NAMALWA (cell line): ENCODE results near the gene NINL.
"Not testable (repeated sequence)": the region's sequence is repeated elsewhere in the genome, so short reads cannot be mapped to it uniquely, and the experiment has no call there.

Experiments
- DNase-seq: peaks from one replicate; pipeline ENCODE4 v3.0.0-alpha.2; 2015; ENCODE audit warnings: low spot score

Gene NINL

DNA sequence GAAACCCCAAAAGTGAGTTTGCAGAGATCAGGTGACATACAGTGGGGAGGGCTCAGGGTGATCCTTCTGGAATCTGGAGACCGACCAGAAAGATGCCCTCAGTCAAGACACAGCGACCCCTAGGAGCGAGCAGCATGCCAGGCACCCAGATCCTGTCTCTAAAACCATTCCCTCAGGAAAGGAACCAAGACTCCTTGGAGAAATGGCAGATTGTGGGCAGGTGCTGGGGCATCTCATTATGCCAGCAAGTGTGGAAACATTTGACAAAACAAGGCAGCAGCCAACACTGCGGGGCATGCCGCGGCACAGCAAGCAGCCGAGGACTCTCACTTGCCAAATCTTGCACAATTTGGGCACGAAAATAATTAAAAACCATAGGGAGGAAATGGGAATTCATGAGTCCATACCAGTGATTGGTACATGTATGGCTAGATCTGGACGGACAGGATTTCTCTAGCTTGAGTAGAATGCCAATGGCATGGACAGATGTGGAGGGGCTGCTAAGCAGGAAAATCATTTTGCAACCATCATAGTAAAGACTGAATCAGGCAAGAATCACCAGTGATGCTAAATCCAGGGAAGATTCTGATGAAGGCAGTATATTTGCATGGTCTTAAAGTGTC lies 101.0 kb downstream of the NINL start:
- DNase-seq = no peak

DNA sequence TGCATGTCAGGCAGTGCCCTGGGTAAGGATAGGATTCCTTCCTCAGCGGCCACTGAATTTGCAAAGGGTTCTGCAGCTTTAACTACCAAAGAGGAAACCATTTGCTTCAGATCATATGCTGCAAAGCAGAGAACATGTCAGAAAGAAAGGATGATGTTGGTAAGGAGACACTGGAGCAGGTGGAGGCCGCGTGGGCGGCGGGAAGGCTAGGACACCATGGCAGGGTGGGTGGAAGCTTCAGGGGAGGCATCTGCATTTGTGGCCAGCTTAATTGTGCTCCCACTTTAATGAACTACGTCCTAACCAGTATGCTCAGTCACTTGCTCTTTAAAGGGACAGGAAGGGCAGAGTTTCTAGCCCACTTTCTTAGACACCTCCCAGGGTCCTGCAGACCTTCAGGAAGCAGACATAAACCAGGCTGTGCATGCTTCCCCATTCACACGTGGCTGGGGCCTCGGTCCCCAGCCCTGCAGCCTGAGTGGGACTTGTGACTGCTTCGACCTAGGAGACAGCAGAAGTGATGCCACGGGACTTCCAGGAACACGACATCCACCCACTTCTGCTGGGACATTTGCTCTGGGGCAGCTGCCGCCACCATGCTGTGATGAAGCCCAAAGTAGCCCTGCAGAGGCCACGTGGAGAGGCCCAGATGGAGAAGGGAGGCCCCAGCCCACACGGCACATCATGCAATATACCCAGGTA lies 101.7 kb downstream of the NINL start:
- no peak for DNase-seq

DNA sequence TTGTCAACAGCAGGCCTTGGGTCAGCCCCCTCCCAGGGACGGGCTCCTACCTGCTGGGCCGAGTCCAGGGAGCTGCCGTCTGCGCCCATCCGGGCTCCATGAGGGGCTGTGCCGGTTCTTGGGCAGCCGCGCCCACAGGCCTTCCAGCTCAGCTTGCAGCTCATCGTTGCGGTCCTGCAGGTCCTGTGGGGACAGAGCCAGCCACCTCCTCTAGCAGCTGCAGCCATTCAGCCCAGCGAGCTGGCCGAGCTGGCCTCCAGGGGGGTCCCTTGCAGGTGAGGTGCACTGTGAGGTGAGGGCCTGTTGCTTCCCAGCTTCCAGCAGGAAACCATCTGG lies 103.4 kb downstream of the NINL start:
- DNase-seq = no peak

DNA sequence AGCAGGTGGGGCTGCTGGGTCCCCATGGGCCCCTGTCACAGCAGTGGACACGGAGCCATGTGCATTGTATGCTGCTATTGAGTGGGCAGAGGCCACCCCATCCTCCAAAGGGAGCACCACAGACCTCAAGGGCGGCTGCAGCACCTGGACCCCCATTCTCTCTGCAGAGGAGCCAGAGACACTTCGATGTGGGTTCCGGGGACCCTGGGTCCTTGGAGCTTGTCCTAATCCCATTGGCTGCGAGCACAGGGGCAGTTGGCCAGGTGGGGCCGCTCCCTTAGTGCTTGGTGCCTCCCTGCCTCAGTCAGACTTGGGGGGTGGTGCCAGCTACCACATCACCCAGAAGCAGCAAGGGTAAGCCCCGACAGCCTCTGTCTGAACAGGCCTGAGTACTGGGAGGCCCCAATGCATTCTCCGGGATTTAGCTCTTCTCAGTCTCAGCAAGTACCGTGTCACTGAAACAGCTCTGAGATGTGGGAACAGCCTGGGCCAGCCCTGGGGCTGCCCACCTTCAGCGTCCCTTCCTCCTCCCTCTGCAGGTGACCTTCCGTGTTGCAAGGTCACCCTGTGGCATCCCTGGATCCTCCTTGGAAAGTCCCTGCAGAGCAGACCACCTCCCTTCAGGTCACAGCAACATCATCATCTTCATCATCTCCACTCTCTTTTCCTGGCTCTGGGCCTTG lies 104.0 kb downstream of the NINL start:
- DNase-seq = no peak

DNA sequence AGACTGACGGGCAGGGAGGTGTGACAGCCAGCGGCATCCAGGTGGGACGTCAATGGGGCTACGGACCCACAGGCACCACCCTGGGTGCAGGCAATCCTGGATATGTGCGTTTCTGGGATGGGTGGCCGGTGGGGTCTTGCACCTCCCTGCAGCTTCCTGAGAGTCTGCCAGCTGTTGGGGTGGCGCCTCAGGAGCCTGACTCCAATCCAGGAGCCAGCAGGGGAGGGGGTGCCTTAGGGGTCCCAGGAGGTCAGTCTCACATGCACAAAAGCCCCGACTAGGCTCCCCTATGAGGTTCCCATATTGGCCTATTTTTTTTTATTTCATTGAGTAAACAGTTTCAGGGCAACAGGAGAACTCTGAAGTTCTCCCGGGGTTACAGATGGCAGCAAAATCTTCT lies 104.5 kb downstream of the NINL start:
- DNase-seq = no peak

DNA sequence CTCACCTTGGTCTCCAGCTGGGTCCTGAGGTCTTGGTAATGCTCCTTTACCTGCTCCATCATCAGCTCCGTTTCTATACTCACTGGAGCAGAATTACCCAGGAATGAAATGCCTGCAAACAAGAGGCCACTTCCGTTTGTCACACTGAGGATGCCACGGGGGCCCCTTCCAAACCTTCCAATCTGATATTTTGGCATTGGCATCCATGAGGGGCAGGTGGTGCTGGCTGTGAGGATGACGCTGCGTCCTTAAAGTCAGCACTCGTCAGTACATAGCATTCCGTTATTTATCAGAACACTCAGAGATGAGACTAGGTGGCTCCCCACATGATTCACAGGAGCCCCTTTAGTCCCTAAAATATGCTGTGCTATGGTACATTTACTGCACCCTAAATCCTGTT lies 105.2 kb downstream of the NINL start:
- no peak for DNase-seq

DNA sequence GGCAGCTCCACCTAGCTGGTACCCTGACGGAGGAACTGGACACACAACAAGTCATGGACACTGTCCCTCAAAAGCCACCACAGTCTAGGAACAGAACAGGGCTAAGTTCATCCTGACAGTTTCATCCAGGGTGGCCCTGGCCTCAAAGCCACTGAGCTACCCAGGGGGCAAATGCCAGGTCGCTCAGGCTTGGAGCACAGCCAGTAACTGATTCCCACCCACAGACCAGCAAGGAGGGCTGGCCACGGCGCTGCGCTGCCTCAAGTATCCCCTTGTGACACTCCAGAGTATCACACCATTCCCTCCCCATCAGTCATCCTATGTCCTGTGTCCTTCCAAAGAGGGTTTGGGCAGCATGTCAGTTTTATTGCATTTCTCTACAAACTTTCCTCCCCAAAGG lies 105.7 kb downstream of the NINL start:
- DNase-seq = no peak

DNA sequence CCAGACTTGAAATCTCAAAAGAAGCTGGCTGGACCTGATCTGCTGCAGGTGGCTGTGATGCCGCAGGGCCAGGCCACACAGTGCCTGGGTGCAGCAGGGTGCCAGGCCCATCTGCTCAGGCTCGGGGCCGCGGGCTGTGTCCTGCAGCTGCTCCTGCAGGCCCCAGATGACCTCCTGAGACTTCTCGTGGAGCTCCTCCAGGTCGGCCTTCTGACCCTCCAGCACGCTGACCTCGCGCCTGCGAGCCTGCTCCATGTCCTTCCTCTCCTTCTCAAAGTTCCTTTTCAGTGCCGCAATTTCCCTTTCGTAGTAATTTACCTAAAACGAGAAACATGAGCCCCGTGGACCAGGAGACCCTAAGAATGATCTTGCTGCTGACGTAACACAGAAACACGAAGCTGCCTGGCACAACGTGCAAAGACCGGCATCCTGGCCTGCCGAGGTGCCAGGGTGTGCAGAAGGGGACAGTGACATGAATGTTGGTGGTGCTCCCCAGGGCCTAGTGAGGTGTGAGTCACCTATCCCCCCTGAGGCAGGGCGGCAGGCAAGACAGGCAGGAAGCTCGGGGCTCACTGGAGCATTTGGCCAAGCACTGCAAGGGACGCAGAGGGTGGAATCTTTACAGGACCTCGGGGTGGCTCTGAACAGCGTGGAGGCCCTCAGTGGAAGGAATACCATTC lies 106.3 kb downstream of the NINL start:
- DNase-seq = no peak

DNA sequence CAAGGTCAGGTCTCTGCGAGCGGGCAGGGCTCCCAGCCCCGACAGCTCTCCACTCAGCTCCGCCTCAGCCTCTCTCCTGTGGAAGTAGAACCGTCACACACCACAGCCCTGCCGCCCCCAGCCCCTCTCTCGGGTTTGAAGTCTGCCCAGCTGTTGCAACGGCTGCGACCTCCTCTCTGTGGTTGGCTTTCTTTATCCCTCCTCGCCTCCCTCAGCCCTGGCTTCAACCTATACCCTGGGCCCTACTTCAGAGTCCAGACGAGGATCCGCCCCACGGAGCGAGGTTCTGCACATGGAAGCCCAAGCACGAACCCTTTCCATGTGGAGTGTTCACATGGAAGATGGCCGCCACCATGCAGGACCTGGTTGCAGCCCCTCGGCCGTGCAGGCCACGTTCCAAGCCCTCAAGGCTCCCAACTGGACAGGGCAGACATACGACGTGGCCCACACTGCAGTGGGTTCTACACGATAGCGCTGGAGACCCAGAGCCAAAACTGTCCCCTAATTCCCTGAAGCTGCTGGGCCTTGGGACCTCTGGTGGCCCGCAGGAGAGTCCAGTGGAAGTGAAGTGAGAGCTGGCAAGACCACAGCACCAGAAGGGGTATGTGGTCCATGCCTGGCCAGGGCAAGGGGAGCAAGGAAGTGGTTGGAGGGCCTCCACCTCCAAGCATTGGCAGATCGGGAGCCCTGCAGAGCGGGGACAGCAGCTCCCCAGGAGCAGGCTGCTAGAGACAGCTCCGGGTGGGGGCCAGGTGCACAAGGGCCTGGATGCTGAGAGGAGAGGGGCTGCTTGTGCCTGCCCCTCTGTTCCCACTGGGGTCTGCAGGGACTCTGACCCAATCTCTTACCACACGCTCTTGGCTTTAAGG lies 108.1 kb downstream of the NINL start:
- DNase-seq = no peak

DNA sequence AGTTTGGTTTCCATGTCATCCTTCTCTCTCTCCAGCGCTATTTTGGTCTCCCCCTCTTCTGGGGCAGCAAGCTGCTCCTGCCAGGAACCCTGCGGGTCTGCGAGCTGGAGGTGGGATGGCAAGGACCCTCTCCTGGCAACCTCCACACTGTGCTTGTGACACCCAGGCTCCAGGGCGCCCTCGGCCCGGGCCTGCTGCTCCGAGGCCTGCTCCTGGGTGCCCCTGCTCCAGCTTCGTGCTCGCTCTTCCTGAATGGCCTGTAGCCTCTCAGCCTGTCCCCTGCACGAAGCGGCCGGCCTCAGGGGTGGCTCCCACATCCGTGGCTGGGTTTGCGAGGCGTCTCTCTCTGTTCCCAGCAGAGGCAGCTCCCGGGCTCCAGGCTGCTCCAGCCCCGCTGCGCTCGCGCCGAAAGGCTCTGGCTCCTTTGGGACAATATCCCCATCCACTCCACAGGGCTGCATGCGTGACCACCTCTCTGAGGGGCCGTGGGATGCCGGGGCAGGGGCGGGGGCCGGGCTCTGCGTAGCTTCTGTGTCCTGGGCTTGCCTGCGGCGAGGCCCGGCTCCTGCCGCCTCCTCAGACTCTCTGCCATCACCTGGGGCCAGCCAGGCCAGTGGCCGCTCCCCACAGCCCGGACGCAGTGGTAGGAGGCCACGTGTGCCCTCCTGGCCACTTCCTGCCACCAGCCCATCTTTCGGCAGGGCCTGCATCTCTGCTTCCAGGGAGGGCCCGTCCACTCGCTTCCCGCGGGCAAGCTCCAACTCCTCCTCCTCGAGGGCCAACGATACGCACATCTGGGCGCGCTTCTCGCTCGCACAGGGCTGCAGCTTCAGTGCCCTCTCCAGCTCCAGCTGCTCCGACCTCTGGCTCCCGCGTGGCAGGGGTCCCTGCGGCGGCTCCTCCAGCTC lies 109.0 kb downstream of the NINL start:
- DNase-seq = no peak

DNA sequence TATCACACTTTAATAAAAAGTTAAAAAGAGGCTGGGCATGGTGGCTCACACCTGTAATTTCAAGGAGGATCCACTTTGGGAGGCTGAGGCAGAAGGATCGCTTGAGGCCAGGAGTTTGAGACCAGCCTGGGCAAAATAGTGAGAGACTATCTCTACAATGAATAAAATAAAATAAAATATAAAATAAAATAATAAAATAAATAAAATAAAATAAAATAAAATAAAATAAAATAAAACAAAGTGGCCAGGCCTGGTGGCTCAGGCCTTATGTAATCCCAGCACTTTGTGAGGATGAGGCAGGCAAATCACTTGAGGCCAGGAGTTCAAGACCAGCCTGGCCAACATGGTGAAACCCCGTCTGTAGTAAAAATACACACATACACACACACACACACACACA lies 112.0 kb downstream of the NINL start:
- DNase-seq = not testable (repeated sequence)

DNA sequence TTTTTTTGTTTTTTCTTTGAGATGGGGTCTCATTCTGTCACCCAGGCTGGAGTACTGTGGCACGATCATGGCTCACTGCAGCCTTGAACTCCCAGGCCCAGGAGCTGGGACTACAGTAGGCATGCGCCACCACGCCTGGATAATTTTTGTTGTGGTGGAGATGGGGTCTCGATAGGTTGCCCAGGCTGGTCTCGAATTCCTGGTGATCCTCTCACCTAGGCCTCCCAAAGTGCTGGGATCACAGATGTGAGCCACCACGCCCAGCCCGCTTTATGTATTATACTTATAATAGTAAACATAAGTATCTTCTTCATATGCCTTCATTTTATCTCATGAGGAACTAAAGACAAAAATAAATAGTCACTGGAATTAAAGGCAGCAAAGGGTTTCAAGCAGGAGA lies 114.3 kb downstream of the NINL start:
- no peak for DNase-seq

DNA sequence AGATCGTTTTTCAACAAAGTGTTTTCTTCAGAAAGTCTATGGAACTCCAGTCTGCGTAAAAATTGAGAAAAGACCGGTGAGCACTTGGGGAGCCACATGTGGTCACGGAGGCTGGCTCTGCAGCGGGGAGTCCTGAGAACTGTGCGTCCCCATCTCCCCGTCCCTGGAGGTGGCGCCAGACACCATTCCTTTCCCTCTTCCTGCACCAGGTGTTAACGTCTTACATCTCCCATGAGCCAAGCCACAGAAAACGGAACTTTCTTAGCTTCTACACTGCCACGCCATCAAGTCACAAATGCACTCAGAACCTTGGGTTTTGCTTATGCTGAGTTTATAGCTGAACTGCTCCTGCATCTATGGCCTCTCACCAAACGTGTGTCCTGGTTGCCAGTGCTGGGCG lies 115.3 kb downstream of the NINL start:
- DNase-seq = peak; percentile 49

DNA sequence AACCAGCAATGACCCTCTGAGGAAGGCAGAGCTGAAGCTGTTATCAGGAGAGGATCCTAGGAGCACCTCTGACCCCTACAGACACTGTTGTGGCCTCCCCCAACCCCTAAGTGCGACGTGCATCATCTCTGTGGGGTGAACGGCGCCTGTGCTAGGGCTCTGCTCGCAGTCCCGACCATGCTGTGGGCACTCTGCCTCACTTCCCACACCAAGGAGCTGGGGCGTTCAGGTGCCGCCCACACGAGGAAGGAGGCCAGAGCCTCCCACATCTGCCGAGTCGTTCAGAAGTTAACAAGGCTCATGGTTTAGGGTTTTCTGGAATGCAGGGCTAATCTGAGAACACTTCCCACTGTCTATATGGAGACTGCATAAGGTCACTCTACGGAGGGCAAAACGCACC lies 115.8 kb downstream of the NINL start:
- no peak for DNase-seq

DNA sequence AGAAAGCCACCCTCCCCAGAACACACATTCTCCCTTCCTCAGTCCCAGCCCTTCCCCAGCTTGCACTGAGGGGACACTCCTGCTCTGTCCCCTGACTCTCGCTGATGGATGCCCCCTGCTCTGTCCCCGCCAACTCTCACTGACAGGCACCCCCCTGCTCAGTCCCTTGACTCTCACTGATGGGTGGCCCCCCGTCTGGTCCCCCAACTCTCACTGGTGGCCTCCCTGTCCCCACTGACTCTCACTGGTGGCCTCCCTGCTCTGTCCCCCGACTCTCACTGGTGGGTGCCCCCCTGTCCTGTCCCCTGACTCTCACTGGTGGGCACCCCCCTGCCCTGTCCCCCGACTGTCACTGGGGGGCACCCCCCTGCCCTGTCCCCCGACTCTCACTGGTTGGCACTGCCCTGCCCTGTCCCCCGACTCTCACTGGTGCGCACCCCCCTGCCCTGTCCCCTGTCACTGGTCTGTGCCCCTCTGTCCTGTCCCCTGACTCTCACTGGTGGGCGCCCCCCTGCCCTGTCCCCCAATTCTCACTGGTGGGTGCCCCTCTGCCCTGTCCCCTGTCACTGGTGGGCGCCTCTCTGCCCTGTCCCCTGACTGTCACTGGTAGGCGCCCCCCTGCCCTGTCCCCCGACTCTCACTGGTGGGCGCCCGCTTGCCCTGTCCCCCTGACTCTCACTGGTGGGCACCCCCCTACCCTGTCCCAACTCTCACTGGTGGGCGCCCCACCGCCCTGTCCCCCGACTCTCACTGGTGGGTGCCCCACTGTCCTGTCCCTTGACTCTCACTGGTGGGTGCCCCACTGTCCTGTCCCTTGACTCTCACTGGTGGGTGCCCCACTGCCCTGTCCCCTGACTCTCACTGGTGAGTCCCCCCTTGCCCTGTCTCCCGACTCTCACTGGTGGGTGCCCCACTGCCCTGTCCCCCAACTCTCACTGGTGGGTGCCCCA lies 116.9 kb downstream of the NINL start:
- DNase-seq = no peak

DNA sequence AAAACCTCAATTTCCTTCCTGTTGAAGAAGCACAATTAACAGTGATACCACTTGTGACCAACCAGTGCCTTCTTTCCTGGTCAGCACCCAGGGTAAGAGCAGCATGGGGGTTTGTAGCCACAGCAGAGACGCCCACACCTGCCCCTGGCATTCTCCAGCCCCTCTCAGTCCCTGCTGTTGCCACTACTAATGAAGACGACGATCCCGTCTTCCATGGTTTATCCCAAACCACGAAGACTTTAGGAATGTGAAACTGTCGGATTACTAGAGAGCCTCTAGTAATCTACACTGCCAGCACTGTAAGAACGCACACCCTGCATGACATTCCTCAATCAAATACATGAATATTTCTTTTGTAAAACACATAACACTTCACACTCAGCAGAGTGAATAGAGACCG lies 117.9 kb downstream of the NINL start:
- DNase-seq = no peak

DNA sequence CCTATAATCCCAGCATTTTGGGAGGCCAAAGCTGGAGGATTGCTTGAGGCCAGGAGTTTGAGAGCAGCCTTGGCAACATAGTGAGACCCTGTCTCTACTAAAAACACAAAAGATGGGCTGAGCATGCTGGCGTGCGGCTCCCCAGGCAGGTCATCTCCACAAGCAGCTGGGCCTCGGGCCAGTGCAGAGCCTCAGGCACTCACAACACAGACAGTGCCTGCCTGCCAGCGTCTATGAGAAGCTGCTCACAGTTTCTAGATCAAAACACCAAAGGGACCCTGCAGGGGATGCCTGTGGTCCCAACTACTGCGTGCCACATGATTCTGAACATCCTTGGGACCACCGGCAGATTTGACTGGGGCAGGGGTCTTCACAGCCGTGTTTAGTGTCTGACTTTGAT lies 118.5 kb downstream of the NINL start:
- DNase-seq = no peak

DNA sequence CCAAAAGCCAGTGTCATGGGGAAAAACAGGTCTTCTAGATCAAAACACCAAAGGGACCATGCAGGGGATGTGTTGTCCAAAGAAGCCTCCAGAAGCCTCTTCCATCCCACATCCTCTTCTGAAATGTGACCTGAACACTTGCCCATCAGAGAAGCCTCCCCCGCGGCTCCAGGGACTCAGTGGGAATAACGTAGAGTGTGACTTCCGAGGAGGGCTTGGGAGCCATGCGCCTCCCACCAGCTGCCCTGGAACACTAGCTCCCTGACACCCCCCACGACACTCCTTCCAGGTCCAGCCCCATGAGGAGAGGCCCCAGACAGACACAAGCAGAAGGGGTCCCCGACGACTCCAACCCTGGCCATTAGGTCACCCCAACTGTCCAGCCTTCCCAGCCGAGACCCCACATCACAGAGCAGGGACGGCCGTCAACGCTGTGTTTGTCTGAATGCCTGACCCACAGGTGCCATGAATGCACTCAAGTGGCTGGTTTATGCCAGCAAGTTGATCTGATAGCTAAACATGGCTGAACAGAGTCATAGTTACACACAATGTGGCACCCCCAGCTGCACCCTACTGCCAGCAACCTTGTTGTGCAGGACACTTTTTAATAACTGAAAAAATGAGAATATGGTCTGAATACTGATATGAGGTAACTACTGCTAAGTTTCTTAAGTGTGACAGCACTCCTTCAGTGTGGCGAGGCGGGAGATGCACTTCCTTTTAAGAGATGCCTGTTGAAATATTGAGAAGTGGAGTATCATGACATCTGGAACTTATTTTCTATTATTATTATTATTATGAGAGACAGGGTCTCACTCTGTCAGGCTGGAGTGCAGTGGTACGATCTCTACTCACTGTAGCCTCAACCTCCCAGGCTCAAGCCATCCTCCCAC lies 119.8 kb downstream of the NINL start:
- no peak for DNase-seq
